K562 (cell line): ENCODE data around the gene SMAD5.

Source experiments
- EZH2 ChIP-seq: IDR thresholded peaks from 2 replicates; pipeline ENCODE4 v1.6.1; 2012; ENCODE audit warnings: low read depth, mild to moderate bottlenecking, inconsistent platforms, low read length, borderline replicate concordance
- FOS ChIP-seq: IDR thresholded peaks from 3 replicates; pipeline ENCODE4 v1.6.1; 2011; ENCODE audit not compliant: insufficient read length; ENCODE audit errors: extremely low read depth
- FOXK2 ChIP-seq, 2 experiments: fragments of 450-650 bp; IDR thresholded peaks in 1 of 2; conservative IDR thresholded peaks in 1 of 2; 2 replicates each; pipeline ENCODE4 v1.6.1; 2016; ENCODE audit warnings: low read depth in 2 of 2, mild to moderate bottlenecking in 1 of 2
- HDAC2 ChIP-seq: fragments of 450-650 bp; IDR thresholded peaks from 2 replicates; pipeline ENCODE4 v1.6.1; 2016; ENCODE audit warnings: mild to moderate bottlenecking
- KLF10 ChIP-seq: fragments of 250-450 bp; sonication (Bioruptor Pico); IDR thresholded peaks from 2 replicates; pipeline ENCODE4 v1.6.1; 2021; ENCODE audit warnings: matching md5 sums
- NFYB ChIP-seq: IDR thresholded peaks from 2 replicates; pipeline ENCODE4 v1.6.1; 2011; ENCODE audit warnings: mild to moderate bottlenecking, moderate library complexity; ENCODE audit not compliant: insufficient read length; ENCODE audit errors: extremely low read depth
- POLR2A ChIP-seq: fragments of 450-650 bp; conservative IDR thresholded peaks from 2 replicates; pipeline ENCODE4 v1.6.1; 2016
- SRSF9 ChIP-seq: fragments of 200-400 bp; formaldehyde crosslinking; IDR thresholded peaks from 2 replicates; pipeline ENCODE4 v1.6.1; 2017; ENCODE audit warnings: low read depth, low read length, borderline replicate concordance
- ZNF274 ChIP-seq: IDR thresholded peaks from 2 replicates; pipeline ENCODE4 v1.6.1; 2011; ENCODE audit warnings: low read depth, mild to moderate bottlenecking, low read length, moderate library complexity, borderline replicate concordance
- ZNF354B ChIP-seq: fragments of 250-450 bp; sonication (Bioruptor Pico); IDR thresholded peaks from 2 replicates; pipeline ENCODE4 v1.4.0; 2020
- TF ChIP-seq, protein P1 (sequence below), 3 experiments: IDR thresholded peaks in 2 of 3; conservative IDR thresholded peaks in 1 of 3; 2 replicates each; pipeline ENCODE4 v1.5.1; 2011 to 2012; ENCODE audit warnings: low read length in 3 of 3, mild to moderate bottlenecking in 3 of 3, control low read depth in 2 of 3, improper control_type of control experiment in 1 of 3, inconsistent platforms in 1 of 3, low read depth in 1 of 3, mixed read lengths in 1 of 3, moderate library complexity in 1 of 3; ENCODE audit not compliant: insufficient read depth in 2 of 3
- TF ChIP-seq, protein P2 (sequence below), 2 experiments: fragments of 200-800 bp in 1 of 2; sonication (Bioruptor generic) in 1 of 2; sonication (generic) in 1 of 2; formaldehyde crosslinking in 1 of 2; IDR thresholded peaks in 1 of 2; conservative IDR thresholded peaks in 1 of 2; 2 replicates each; pipeline versions ENCODE4 v1.5.0 to v1.6.1; 2016 to 2020; ENCODE audit warnings: missing compliant biosample characterization in 1 of 2, missing genetic modification characterization in 1 of 2, missing genetic modification reagents in 1 of 2
- TF ChIP-seq, protein P3 (sequence below): sonication (generic); formaldehyde crosslinking; IDR thresholded peaks from 2 replicates; pipeline ENCODE4 v1.8.1; 2022; ENCODE audit warnings: missing genetic modification reagents
- TF ChIP-seq, protein P4 (sequence below), 2 experiments: fragments of 450-650 bp in 1 of 2; sonication (generic) in 1 of 2; formaldehyde crosslinking in 1 of 2; IDR thresholded peaks; 2 replicates each; pipeline versions ENCODE4 v1.7.1 to v1.9.0; 2016 to 2022; ENCODE audit warnings: inconsistent platforms in 1 of 2, mild to moderate bottlenecking in 1 of 2, missing genetic modification reagents in 1 of 2

DNA sequence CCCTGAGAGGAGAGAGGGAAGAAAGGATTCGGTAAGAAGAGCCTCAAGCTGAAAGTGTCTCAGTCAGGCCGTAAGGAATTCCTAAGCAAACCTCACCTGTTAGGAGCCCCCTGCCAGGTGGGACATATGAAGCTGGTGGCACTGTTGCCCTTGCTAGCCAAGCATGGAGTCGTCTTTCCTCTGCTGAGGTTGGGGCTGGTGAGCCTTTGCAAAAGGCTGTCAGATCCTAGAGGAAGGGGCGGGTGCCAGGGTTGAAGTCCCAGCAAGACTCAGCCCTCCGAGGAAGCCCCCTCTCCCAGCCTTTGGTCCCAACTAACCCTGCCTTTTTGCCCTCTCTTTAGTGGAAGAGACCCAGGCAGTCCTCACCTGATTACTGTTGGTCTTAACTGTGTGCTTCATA, 65.8 kb downstream of the SMAD5 start:
- TF ChIP-seq ZNF354B (CRISPR knock-in tag) (no peak), HDAC2 (no peak), FOXK2 (conservative IDR thresholded peaks at IDR 0.05 in 1 of 2, IDR thresholded peaks at IDR 0.05 in 1 of 2; ENCODE audit: low read depth in 2 of 2) (no peak), EZH2 (no peak), KLF10 (no peak), FOS (no peak), ZNF274 (no peak), NFYB (no peak), POLR2A (no peak), SRSF9 (no peak)
- TF ChIP-seq, protein P1, sequence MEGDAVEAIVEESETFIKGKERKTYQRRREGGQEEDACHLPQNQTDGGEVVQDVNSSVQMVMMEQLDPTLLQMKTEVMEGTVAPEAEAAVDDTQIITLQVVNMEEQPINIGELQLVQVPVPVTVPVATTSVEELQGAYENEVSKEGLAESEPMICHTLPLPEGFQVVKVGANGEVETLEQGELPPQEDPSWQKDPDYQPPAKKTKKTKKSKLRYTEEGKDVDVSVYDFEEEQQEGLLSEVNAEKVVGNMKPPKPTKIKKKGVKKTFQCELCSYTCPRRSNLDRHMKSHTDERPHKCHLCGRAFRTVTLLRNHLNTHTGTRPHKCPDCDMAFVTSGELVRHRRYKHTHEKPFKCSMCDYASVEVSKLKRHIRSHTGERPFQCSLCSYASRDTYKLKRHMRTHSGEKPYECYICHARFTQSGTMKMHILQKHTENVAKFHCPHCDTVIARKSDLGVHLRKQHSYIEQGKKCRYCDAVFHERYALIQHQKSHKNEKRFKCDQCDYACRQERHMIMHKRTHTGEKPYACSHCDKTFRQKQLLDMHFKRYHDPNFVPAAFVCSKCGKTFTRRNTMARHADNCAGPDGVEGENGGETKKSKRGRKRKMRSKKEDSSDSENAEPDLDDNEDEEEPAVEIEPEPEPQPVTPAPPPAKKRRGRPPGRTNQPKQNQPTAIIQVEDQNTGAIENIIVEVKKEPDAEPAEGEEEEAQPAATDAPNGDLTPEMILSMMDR (IDR thresholded peaks at IDR 0.05 in 2 of 3, conservative IDR thresholded peaks at IDR 0.05 in 1 of 3; ENCODE audit: insufficient read depth in 2 of 3, low read depth in 1 of 3, low read length in 3 of 3) = no peak
- TF ChIP-seq, protein P2, sequence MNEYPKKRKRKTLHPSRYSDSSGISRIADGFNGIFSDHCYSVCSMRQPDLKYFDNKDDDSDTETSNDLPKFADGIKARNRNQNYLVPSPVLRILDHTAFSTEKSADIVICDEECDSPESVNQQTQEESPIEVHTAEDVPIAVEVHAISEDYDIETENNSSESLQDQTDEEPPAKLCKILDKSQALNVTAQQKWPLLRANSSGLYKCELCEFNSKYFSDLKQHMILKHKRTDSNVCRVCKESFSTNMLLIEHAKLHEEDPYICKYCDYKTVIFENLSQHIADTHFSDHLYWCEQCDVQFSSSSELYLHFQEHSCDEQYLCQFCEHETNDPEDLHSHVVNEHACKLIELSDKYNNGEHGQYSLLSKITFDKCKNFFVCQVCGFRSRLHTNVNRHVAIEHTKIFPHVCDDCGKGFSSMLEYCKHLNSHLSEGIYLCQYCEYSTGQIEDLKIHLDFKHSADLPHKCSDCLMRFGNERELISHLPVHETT (CRISPR knock-in tag; conservative IDR thresholded peaks at IDR 0.05 in 1 of 2, IDR thresholded peaks at IDR 0.05 in 1 of 2) = no peak
- TF ChIP-seq, protein P3, sequence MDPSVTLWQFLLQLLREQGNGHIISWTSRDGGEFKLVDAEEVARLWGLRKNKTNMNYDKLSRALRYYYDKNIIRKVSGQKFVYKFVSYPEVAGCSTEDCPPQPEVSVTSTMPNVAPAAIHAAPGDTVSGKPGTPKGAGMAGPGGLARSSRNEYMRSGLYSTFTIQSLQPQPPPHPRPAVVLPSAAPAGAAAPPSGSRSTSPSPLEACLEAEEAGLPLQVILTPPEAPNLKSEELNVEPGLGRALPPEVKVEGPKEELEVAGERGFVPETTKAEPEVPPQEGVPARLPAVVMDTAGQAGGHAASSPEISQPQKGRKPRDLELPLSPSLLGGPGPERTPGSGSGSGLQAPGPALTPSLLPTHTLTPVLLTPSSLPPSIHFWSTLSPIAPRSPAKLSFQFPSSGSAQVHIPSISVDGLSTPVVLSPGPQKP = no peak
- TF ChIP-seq, protein P4, sequence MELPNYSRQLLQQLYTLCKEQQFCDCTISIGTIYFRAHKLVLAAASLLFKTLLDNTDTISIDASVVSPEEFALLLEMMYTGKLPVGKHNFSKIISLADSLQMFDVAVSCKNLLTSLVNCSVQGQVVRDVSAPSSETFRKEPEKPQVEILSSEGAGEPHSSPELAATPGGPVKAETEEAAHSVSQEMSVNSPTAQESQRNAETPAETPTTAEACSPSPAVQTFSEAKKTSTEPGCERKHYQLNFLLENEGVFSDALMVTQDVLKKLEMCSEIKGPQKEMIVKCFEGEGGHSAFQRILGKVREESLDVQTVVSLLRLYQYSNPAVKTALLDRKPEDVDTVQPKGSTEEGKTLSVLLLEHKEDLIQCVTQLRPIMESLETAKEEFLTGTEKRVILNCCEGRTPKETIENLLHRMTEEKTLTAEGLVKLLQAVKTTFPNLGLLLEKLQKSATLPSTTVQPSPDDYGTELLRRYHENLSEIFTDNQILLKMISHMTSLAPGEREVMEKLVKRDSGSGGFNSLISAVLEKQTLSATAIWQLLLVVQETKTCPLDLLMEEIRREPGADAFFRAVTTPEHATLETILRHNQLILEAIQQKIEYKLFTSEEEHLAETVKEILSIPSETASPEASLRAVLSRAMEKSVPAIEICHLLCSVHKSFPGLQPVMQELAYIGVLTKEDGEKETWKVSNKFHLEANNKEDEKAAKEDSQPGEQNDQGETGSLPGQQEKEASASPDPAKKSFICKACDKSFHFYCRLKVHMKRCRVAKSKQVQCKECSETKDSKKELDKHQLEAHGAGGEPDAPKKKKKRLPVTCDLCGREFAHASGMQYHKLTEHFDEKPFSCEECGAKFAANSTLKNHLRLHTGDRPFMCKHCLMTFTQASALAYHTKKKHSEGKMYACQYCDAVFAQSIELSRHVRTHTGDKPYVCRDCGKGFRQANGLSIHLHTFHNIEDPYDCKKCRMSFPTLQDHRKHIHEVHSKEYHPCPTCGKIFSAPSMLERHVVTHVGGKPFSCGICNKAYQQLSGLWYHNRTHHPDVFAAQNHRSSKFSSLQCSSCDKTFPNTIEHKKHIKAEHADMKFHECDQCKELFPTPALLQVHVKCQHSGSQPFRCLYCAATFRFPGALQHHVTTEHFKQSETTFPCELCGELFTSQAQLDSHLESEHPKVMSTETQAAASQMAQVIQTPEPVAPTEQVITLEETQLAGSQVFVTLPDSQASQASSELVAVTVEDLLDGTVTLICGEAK (IDR thresholded peaks at IDR 0.05) = no peak
- TF ChIP-seq, protein P4 (CRISPR knock-in tag; IDR thresholded peaks at IDR 0.05) = no peak
